NCI-H1048 (cell line): ENCODE measurements around the gene BCAT1.
"Not testable (repeated sequence)": the region's sequence is repeated elsewhere in the genome, so short reads cannot be mapped to it uniquely, and the experiment has no call there.

Experiments used
- DNase-seq: peaks from one replicate; lab custom pipeline; 2025; lab: John Stamatoyannopoulos, UW

BCAT1 gene

GRCh38 chr12:24809306-24809705, 139.6 kb downstream of the BCAT1 start:
- not testable (repeated sequence) for DNase-seq

- no peak for DNase-seq
Observed at GRCh38 chr12:24808651-24809050, 140.2 kb downstream of the BCAT1 start.

- no peak for DNase-seq
Observed at GRCh38 chr12:24806386-24806785, 142.5 kb downstream of the BCAT1 start.

- no peak for DNase-seq
Observed at GRCh38 chr12:24803430-24804245, 145.3 kb downstream of the BCAT1 start.

- no peak for DNase-seq
Observed at GRCh38 chr12:24798335-24798734, 150.6 kb downstream of the BCAT1 start.

GRCh38 chr12:24797901-24798300, 151.0 kb downstream of the BCAT1 start:
- no peak for DNase-seq

- DNase-seq, result no peak
Observed at GRCh38 chr12:24796876-24797275, 152.0 kb downstream of the BCAT1 start.

- no peak for DNase-seq
Observed at GRCh38 chr12:24795699-24796347, 153.1 kb downstream of the BCAT1 start.

GRCh38 chr12:24791622-24792021, 157.3 kb downstream of the BCAT1 start:
- DNase-seq, result no peak

GRCh38 chr12:24788886-24789285, 160.0 kb downstream of the BCAT1 start:
- DNase-seq, result no peak

- no peak for DNase-seq
Observed at GRCh38 chr12:24780697-24781368, 168.1 kb downstream of the BCAT1 start.

GRCh38 chr12:24778486-24779304, 170.2 kb downstream of the BCAT1 start:
- DNase-seq, result no peak

- no peak for DNase-seq
Observed at GRCh38 chr12:24777359-24777758, 171.5 kb downstream of the BCAT1 start.

- DNase-seq, result no peak
Observed at GRCh38 chr12:24776861-24777260, 172.0 kb downstream of the BCAT1 start.

- no peak for DNase-seq
Observed at GRCh38 chr12:24775073-24775472, 173.8 kb downstream of the BCAT1 start.

GRCh38 chr12:24773996-24774395, 174.9 kb downstream of the BCAT1 start:
- no peak for DNase-seq

- DNase-seq, result no peak
Observed at GRCh38 chr12:24772813-24773212, 176.1 kb downstream of the BCAT1 start.

GRCh38 chr12:24770821-24771220, 178.1 kb downstream of the BCAT1 start:
- DNase-seq, result no peak

- DNase-seq, result no peak
Observed at GRCh38 chr12:24770334-24770733, 178.6 kb downstream of the BCAT1 start.

GRCh38 chr12:24769682-24770081, 179.2 kb downstream of the BCAT1 start:
- no peak for DNase-seq

- no peak for DNase-seq
Observed at GRCh38 chr12:24768415-24768814, 180.5 kb downstream of the BCAT1 start.

- DNase-seq, result no peak
Observed at GRCh38 chr12:24767016-24767415, 181.9 kb downstream of the BCAT1 start.
